Trophoblast cell (in vitro differentiated cells and primary cell): ENCODE data around the gene ABR.

Experiments used
- DNase-seq, 2 donors: peaks; one replicate each; pipeline ENCODE4 v3.0.0-alpha.2; 2016
- H2AFZ ChIP-seq: 2 replicates; pipeline ENCODE4 v1.6.1; 2013; ENCODE audit warnings: low read length, moderate library complexity, mild to moderate bottlenecking; ENCODE audit not compliant: insufficient read depth, poor library complexity
- H2AK5ac ChIP-seq: 2 replicates; pipeline ENCODE4 v1.6.1; 2013; ENCODE audit warnings: mild to moderate bottlenecking, low read length
- H2BK120ac ChIP-seq: 2 replicates; pipeline ENCODE4 v1.6.1; 2013; ENCODE audit warnings: low read length, mild to moderate bottlenecking, moderate library complexity; ENCODE audit not compliant: insufficient read depth, poor library complexity
- H2BK12ac ChIP-seq: 2 replicates; pipeline ENCODE4 v1.6.1; 2013; ENCODE audit warnings: mild to moderate bottlenecking, low read length, moderate library complexity
- H2BK5ac ChIP-seq: 2 replicates; pipeline ENCODE4 v1.6.1; 2013; ENCODE audit warnings: low read length, low read depth, moderate library complexity, mild to moderate bottlenecking; ENCODE audit not compliant: poor library complexity
- H3K14ac ChIP-seq: 2 replicates; pipeline ENCODE4 v1.6.1; 2013; ENCODE audit warnings: mild to moderate bottlenecking, low read length
- H3K18ac ChIP-seq: 2 replicates; pipeline ENCODE4 v1.6.1; 2013; ENCODE audit warnings: mild to moderate bottlenecking, low read length
- H3K23ac ChIP-seq: 2 replicates; pipeline ENCODE4 v1.6.1; 2013; ENCODE audit warnings: low read length
- H3K27ac ChIP-seq: 2 replicates; pipeline ENCODE4 v1.5.1; 2013; ENCODE audit warnings: low read depth, mild to moderate bottlenecking, inconsistent platforms, low read length, moderate library complexity
- H3K27me3 ChIP-seq: 2 replicates; pipeline ENCODE4 v1.6.1; 2013; ENCODE audit warnings: inconsistent platforms, mild to moderate bottlenecking, low read length, moderate library complexity; ENCODE audit not compliant: insufficient read depth
- H3K36me3 ChIP-seq, 2 experiments: 1 replicate in 1 of 2; 2 replicates in 1 of 2; pipeline ENCODE4 v1.6.1; 2013; ENCODE audit warnings: low read length in 2 of 2, mild to moderate bottlenecking in 2 of 2, moderate library complexity in 1 of 2; ENCODE audit not compliant: insufficient read depth in 2 of 2, control insufficient read depth in 1 of 2
- H3K4ac ChIP-seq: 2 replicates; pipeline ENCODE4 v1.6.1; 2013; ENCODE audit warnings: low read depth, mild to moderate bottlenecking, low read length, moderate library complexity
- H3K4me1 ChIP-seq, 2 experiments: 1 replicate in 1 of 2; 2 replicates in 1 of 2; pipeline ENCODE4 v1.6.1; 2013; ENCODE audit warnings: low read length in 2 of 2, mild to moderate bottlenecking in 2 of 2, moderate library complexity in 1 of 2; ENCODE audit not compliant: insufficient read depth in 2 of 2, control insufficient read depth in 1 of 2
- H3K4me2 ChIP-seq: 2 replicates; pipeline ENCODE4 v1.6.1; 2013; ENCODE audit warnings: inconsistent platforms, mild to moderate bottlenecking, low read length, moderate library complexity
- H3K4me3 ChIP-seq: 2 replicates; pipeline ENCODE4 v1.5.1; 2013; ENCODE audit warnings: mild to moderate bottlenecking, low read depth, low read length, inconsistent platforms
- H3K79me1 ChIP-seq: one replicate; pipeline ENCODE4 v1.6.1; 2013; ENCODE audit warnings: low read length
- H3K79me2 ChIP-seq: 2 replicates; pipeline ENCODE4 v1.6.1; 2013; ENCODE audit warnings: low read length, mild to moderate bottlenecking; ENCODE audit not compliant: control insufficient read depth, insufficient read depth, poor library complexity
- H3K9ac ChIP-seq: 2 replicates; pipeline ENCODE4 v1.6.1; 2013; ENCODE audit warnings: mild to moderate bottlenecking, low read length
- H3K9me3 ChIP-seq: 2 replicates; pipeline ENCODE4 v1.6.1; 2013; ENCODE audit warnings: low read depth, mild to moderate bottlenecking, control low read depth, inconsistent platforms, low read length; ENCODE audit not compliant: insufficient read depth
- H4K12ac ChIP-seq: 2 replicates; pipeline ENCODE4 v1.6.1; 2013; ENCODE audit warnings: low read depth, mild to moderate bottlenecking, low read length, moderate library complexity
- H4K8ac ChIP-seq: 2 replicates; pipeline ENCODE4 v1.6.1; 2013; ENCODE audit warnings: low read depth, mild to moderate bottlenecking, low read length, moderate library complexity
- H4K91ac ChIP-seq: one replicate; pipeline ENCODE4 v1.6.1; 2013; ENCODE audit warnings: low read depth, mild to moderate bottlenecking, low read length, moderate library complexity
- WGBS: extraction: QIAGEN DNeasy Blood & Tissue Kit; methylation state at CpG from one replicate; pipeline ENCODE4 v1.1.7; 2013; ENCODE audit warnings: missing lambda C conversion rate; ENCODE audit not compliant: insufficient read length, insufficient coverage; ENCODE audit errors: extremely low coverage; 5-methylcytosine and 5-hydroxymethylcytosine counted together

ABR gene

GRCh38 chr17:1010086-1010450, 169.7 kb downstream of the ABR start:
- H3K79me1 ChIP-seq = no peaks in the 10 kb centered on the region
- H3K4me2 ChIP-seq = no peak overlapping the region
- no peak overlapping the region for H3K14ac ChIP-seq
- H2BK120ac ChIP-seq = no peak overlapping the region
- DNase-seq = no peak
- no peak overlapping the region for H3K4ac ChIP-seq
- no peak overlapping the region for H2BK5ac ChIP-seq
- H3K4me3 ChIP-seq = no peak overlapping the region
- H2AFZ ChIP-seq = no peak overlapping the region
- H3K23ac ChIP-seq = no peak overlapping the region
- no peak overlapping the region for H2BK12ac ChIP-seq
- no CpG with 5 or more reads among the region's 10 CpGs for WGBS
- H3K9me3 ChIP-seq = no peaks in the 10 kb centered on the region
- no peak overlapping the region for H4K8ac ChIP-seq
- no peak overlapping the region for H4K91ac ChIP-seq
- H3K18ac ChIP-seq = no peak overlapping the region
- H3K36me3 ChIP-seq = peaks cover 42% of the 10 kb centered on the region in 2 experiments
- no peak overlapping the region for H3K9ac ChIP-seq
- peaks cover 7 to 9% of the 10 kb centered on the region in 2 experiments for H3K4me1 ChIP-seq
- H3K79me2 ChIP-seq = no peaks in the 10 kb centered on the region
- H3K27ac ChIP-seq = no peak overlapping the region
- no peak overlapping the region for H2AK5ac ChIP-seq
- H4K12ac ChIP-seq = no peak overlapping the region
- no peaks in the 10 kb centered on the region for H3K27me3 ChIP-seq

GRCh38 chr17:1009229-1010085, 170.3 kb downstream of the ABR start:
- no peak overlapping the region for H2AK5ac ChIP-seq
- no CpG with 5 or more reads among the region's 19 CpGs for WGBS
- no peaks in the 10 kb centered on the region for H3K79me2 ChIP-seq
- no peak overlapping the region for H2BK12ac ChIP-seq
- no peak overlapping the region for H3K4me2 ChIP-seq
- no peak overlapping the region for H2AFZ ChIP-seq
- no peak overlapping the region for H3K14ac ChIP-seq
- H2BK5ac ChIP-seq = no peak overlapping the region
- no peak overlapping the region for H3K4ac ChIP-seq
- H3K9ac ChIP-seq = no peak overlapping the region
- no peak overlapping the region for H4K8ac ChIP-seq
- no peak overlapping the region for H3K18ac ChIP-seq
- H2BK120ac ChIP-seq = no peak overlapping the region
- no peak for DNase-seq
- no peak overlapping the region for H4K12ac ChIP-seq
- H4K91ac ChIP-seq = no peak overlapping the region
- peaks cover 46 to 47% of the 10 kb centered on the region in 2 experiments for H3K36me3 ChIP-seq
- peaks cover 7 to 14% of the 10 kb centered on the region in 2 experiments for H3K4me1 ChIP-seq
- H3K9me3 ChIP-seq = no peaks in the 10 kb centered on the region
- no peaks in the 10 kb centered on the region for H3K27me3 ChIP-seq
- no peak overlapping the region for H3K4me3 ChIP-seq
- no peak overlapping the region for H3K27ac ChIP-seq
- no peaks in the 10 kb centered on the region for H3K79me1 ChIP-seq
- no peak overlapping the region for H3K23ac ChIP-seq

DNA sequence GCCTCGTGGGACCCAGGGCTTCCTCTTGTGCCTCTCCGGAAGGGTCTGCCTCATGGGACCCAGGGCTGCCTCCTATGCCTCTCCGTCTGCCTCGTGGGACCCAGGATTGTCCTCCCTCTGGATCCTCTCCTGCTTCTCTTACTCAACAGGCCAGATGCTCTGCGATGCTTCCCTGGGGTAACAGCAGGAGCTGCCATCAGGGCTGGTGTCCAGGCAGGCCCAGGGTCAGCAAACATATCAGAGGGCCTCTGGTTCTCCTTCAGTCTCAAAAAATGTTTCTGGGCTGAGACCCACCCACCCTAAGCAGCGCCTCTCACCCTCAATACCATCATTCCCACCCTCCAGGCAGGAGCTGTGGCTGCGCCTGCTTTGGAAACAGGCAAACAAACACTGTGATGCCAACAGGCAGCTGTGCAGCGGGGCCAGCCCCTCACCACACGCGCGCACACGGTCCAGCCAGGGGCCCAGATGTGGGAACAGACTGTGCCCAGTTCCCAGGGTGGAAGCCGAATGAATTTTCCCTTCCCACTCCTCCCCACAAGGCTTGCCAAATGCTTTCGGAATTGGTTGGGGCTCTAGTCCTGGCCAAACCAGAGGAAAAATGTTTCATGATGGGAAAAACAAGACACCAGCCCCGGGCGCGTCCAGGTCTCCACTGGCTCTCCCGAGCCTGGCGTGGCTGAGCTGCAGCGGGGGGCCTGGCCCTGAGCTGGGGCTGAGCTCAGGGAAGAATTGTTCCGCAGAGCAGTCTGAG, 171.6 kb downstream of the ABR start:
- Histone ChIP-seq H3K14ac (no peak overlapping the region), H3K79me1 (no peaks in the 10 kb centered on the region), H4K8ac (no peak overlapping the region), H3K36me3 (peaks cover 57 to 58% of the 10 kb centered on the region in 2 experiments), H3K9ac (no peak overlapping the region), H4K91ac (no peak overlapping the region), H2BK5ac (no peak overlapping the region), H3K18ac (no peak overlapping the region), H2AFZ (no peak overlapping the region), H3K27me3 (no peaks in the 10 kb centered on the region), H3K23ac (no peak overlapping the region), H2BK12ac (no peak overlapping the region), H3K4me2 (no peak overlapping the region), H3K4ac (no peak overlapping the region), H3K27ac (no peak overlapping the region), H3K9me3 (no peaks in the 10 kb centered on the region), H4K12ac (no peak overlapping the region), H3K79me2 (no peaks in the 10 kb centered on the region), H2BK120ac (no peak overlapping the region), H3K4me1 (peaks cover 7 to 16% of the 10 kb centered on the region in 2 experiments), H2AK5ac (no peak overlapping the region), H3K4me3 (no peak overlapping the region)
- no CpG with 5 or more reads among the region's 21 CpGs for WGBS
- DNase-seq = no peak

GRCh38 chr17:1007310-1008007, 172.3 kb downstream of the ABR start:
- Histone ChIP-seq H3K79me2 (no peaks in the 10 kb centered on the region), H3K27ac (no peak overlapping the region), H3K23ac (no peak overlapping the region), H3K4me1 (peaks cover 7 to 16% of the 10 kb centered on the region in 2 experiments), H4K8ac (no peak overlapping the region), H2BK120ac (no peak overlapping the region), H2AK5ac (no peak overlapping the region), H4K12ac (no peak overlapping the region), H2AFZ (no peak overlapping the region), H3K18ac (no peak overlapping the region), H3K36me3 (peaks cover 65% of the 10 kb centered on the region in 2 experiments), H3K4me3 (no peak overlapping the region), H3K79me1 (no peaks in the 10 kb centered on the region), H3K14ac (no peak overlapping the region), H3K4ac (no peak overlapping the region), H2BK5ac (no peak overlapping the region), H2BK12ac (no peak overlapping the region), H3K9ac (no peak overlapping the region), H3K9me3 (no peaks in the 10 kb centered on the region), H3K27me3 (no peaks in the 10 kb centered on the region), H4K91ac (no peak overlapping the region), H3K4me2 (no peak overlapping the region)
- WGBS = no CpG with 5 or more reads among the region's 16 CpGs
- DNase-seq = no peak
